CD4-positive, CD25-positive, alpha-beta regulatory T cell (primary cell): Measurements from ENCODE around the gene DCLK2. TPM values are rescaled to one million over a fixed set of nuclear protein-coding genes. Genes with fewer than 3 reads are reported as not detected.
"Not testable (repeated sequence)": the region's sequence is repeated elsewhere in the genome, so short reads cannot be mapped to it uniquely, and the experiment has no call there.

Experiments
- ATAC-seq, 2 donors: fragments of 150-1000 bp; cut with Tn5 transposase; one replicate each; pipeline ENCODE4 v1.10.0; 2021; ENCODE audit warnings: low read depth in 2 of 2, moderate number of reproducible peaks in 2 of 2, moderate library complexity in 1 of 2
- DNase-seq, 3 donors: peaks; one replicate each; pipeline versions ENCODE4 v3.0.0 to v3.0.0-alpha.2; 2012 to 2022; ENCODE audit warnings: mixed read lengths in 1 of 3
- H3K27ac ChIP-seq: one replicate; pipeline ENCODE4 v1.7.0; 2013; ENCODE audit warnings: mild to moderate bottlenecking, low read length; ENCODE audit not compliant: insufficient read depth, poor library complexity, severe bottlenecking
- H3K27me3 ChIP-seq: one replicate; pipeline ENCODE4 v1.7.0; 2013; ENCODE audit warnings: low read length; ENCODE audit not compliant: control insufficient read depth, insufficient read depth
- H3K36me3 ChIP-seq: one replicate; pipeline ENCODE4 v1.7.0; 2013; ENCODE audit warnings: mild to moderate bottlenecking, low read length, moderate library complexity; ENCODE audit not compliant: control insufficient read depth, insufficient read depth
- H3K4me1 ChIP-seq: 2 replicates; pipeline ENCODE4 v1.7.0; 2013; ENCODE audit warnings: mild to moderate bottlenecking, low read length; ENCODE audit not compliant: insufficient read depth, control insufficient read depth, poor library complexity, severe bottlenecking
- H3K4me3 ChIP-seq: one replicate; pipeline ENCODE4 v1.7.0; 2013; ENCODE audit warnings: low read depth, mild to moderate bottlenecking, low read length, moderate library complexity
- H3K9me3 ChIP-seq, 2 experiments: 1 replicate in 1 of 2; 2 replicates in 1 of 2; pipeline ENCODE4 v1.7.0; 2013; ENCODE audit warnings: low read length in 2 of 2, mild to moderate bottlenecking in 1 of 2, moderate library complexity in 1 of 2; ENCODE audit not compliant: control insufficient read depth in 2 of 2
- H3K27ac Mint-ChIP-seq, 3 donors: one replicate each; pipeline ENCODE4 v1.8.0; 2020 to 2022; ENCODE audit warnings: mild to moderate bottlenecking in 3 of 3, mixed read lengths in 3 of 3, moderate library complexity in 2 of 3
- H3K27me3 Mint-ChIP-seq: one replicate; pipeline ENCODE4 v1.8.0; 2022; ENCODE audit warnings: mild to moderate bottlenecking, mixed read lengths
- H3K36me3 Mint-ChIP-seq: one replicate; pipeline ENCODE4 v1.8.0; 2020; ENCODE audit warnings: mixed read lengths
- H3K4me1 Mint-ChIP-seq, 4 donors: one replicate each; pipeline ENCODE4 v1.8.0; 2020 to 2022; ENCODE audit warnings: mixed read lengths in 4 of 4, mild to moderate bottlenecking in 1 of 4
- H3K4me3 Mint-ChIP-seq, 4 donors: one replicate each; pipeline ENCODE4 v1.8.0; 2020 to 2022; ENCODE audit warnings: mild to moderate bottlenecking in 4 of 4, mixed read lengths in 4 of 4, moderate library complexity in 3 of 4
- H3K9me3 Mint-ChIP-seq, 7 donors: one replicate each; pipeline ENCODE4 v1.8.0; 2020 to 2022; ENCODE audit warnings: mixed read lengths in 7 of 7, mild to moderate bottlenecking in 3 of 7, moderate library complexity in 2 of 7
- polyA plus RNA-seq, 4 donors: library from polyadenylated mRNA; unstranded; fragments of 300-500 nt; fragmentation: Illumina TruSeq; gene quantifications; one replicate each; pipeline ENCODE4 v1.2.3, GENCODE V29; 2021
- total RNA-seq: library from RNA; stranded (reverse); gene quantifications from one replicate; pipeline ENCODE4 v1.2.3, GENCODE V29; 2022

DCLK2 gene
- total and polyA plus RNA-seq, 5 donors from 2014 or later: 0.12 TPM; not detected in 4

DNA sequence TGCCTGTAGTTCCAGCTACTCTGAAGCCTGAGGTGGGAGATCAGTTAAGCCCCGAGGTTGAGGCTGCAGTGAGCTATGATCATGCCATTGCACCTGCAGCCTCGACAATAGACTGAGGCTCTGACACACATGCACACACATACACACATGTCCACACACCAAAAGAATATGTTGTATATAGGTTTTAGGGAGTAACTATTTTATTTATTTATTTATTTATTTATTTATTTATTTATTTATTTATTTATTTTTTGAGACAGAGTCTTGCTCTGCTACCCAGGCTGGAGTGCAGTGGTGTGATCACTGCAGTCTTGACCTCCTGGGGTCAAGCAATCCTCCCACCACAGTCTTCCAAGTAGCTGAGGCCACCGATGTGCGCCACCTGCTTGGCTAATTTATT lies 78.3 kb downstream of the DCLK2 start:
- Histone ChIP-seq H3K4me3 (no peak overlapping the region), H3K27ac (no peak overlapping the region), H3K36me3 (no peaks in the 10 kb centered on the region), H3K27me3 (no peaks in the 10 kb centered on the region), H3K9me3 (no peaks in the 10 kb centered on the region), H3K4me1 (no peaks in the 10 kb centered on the region)
- no peak overlapping the region for H3K27ac Mint-ChIP-seq
- H3K4me3 Mint-ChIP-seq: no peak overlapping the region
- ATAC-seq (no peak), DNase-seq (no peak)
- peaks cover 0 to 3% (median 0%) of the 10 kb centered on the region in 7 donors for H3K9me3 Mint-ChIP-seq
- H3K36me3 Mint-ChIP-seq: no peaks in the 10 kb centered on the region
- H3K4me1 Mint-ChIP-seq: peaks cover 0 to 2% (median 0%) of the 10 kb centered on the region in 4 donors
- H3K27me3 Mint-ChIP-seq: no peaks in the 10 kb centered on the region

DNA sequence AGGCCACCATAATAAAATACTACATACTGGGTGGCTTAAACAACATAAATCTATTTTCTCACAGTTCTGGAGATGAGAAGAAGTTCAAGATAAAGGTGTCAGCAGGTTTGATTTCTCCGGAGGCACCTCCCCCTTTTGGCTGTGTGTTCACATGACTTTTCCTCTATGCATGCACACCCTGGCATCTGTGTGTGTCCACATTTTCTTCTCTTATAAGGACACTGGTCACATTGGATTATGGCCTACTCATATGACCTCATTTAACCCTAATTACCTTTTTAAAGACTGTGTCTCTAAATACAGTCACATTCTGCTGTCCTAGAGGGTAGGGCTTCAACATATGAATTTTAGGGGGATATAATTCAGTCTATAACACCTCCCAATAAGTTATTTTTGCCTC lies 79.8 kb downstream of the DCLK2 start:
- no peaks in the 10 kb centered on the region for H3K36me3 Mint-ChIP-seq
- H3K4me1 Mint-ChIP-seq: no peaks in the 10 kb centered on the region
- no peaks in the 10 kb centered on the region for H3K27me3 ChIP-seq
- no peaks in the 10 kb centered on the region for H3K27me3 Mint-ChIP-seq
- H3K4me3 ChIP-seq: no peak overlapping the region
- ATAC-seq (no peak), DNase-seq (no peak)
- no peaks in the 10 kb centered on the region for H3K9me3 ChIP-seq
- no peaks in the 10 kb centered on the region for H3K4me1 ChIP-seq
- no peak overlapping the region for H3K27ac Mint-ChIP-seq
- peaks cover 0 to 3% (median 0%) of the 10 kb centered on the region in 7 donors for H3K9me3 Mint-ChIP-seq
- no peak overlapping the region for H3K27ac ChIP-seq
- H3K36me3 ChIP-seq: no peaks in the 10 kb centered on the region
- no peak overlapping the region for H3K4me3 Mint-ChIP-seq

DNA sequence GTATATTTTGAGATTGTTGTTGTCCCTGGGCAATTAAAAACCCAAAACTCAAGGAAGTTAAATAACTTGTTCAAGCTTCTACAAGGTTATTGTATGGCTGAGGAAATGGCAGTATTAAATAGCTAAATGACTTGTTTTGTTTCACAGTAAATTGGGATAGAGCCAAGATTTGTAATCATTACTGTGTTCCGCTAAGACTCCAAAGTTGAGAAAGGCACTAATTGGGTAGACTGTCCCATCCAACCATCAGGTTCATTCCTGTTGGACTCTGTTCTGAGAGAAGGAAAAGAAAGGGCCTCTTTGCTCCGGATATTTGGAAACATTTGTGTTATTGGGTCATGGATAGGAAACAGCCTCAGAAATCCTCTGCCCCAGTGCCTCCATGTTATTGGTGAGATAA lies 82.2 kb downstream of the DCLK2 start:
- no peak overlapping the region for H3K4me3 Mint-ChIP-seq
- Histone ChIP-seq H3K27me3 (no peaks in the 10 kb centered on the region), H3K4me3 (no peak overlapping the region), H3K4me1 (no peaks in the 10 kb centered on the region), H3K9me3 (no peaks in the 10 kb centered on the region), H3K27ac (no peak overlapping the region), H3K36me3 (no peaks in the 10 kb centered on the region)
- H3K27ac Mint-ChIP-seq: no peak overlapping the region
- no peaks in the 10 kb centered on the region for H3K36me3 Mint-ChIP-seq
- peaks cover 0 to 3% (median 0%) of the 10 kb centered on the region in 7 donors for H3K9me3 Mint-ChIP-seq
- H3K4me1 Mint-ChIP-seq: no peaks in the 10 kb centered on the region
- H3K27me3 Mint-ChIP-seq: no peaks in the 10 kb centered on the region
- no peak for DNase-seq
- no peak for ATAC-seq

DNA sequence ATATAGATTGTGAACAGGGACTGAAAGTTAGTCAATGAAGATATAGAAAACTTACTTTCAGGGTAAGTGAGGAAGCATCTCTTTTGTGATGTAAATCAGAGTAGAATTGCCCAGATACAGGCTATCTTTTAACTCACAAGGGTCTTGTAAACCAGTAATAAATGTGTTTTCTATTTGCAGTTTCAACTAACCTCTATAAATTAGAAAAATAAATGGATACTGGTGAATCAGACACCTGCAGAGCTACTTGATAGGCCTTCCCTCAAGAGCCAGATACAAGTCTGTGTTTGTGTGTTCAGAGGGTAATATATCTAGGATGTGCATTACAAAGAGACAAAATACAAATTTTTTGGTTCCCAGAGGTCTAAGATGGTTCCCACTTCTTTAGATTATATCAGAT lies 82.9 kb downstream of the DCLK2 start:
- no peak overlapping the region for H3K4me3 Mint-ChIP-seq

DNA sequence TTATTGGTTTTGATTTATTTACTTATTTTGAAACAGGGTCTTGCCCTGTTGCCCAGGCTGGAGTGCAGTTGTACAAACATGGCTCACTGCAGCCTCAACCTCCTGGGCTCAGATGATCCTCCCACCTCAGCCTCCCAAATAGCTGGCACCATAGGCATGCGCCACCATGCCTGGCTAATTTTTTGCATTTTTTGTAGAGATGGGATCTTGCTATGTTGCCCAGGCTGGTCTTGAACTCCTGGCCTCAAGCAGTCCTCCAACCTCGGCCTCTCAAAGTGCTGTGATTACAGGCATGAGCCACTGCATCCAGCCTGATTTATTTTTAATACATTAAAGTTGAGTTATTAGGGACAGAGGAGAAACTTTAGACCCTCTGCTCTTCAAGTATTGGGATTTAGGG lies 83.8 kb downstream of the DCLK2 start:
- not testable (repeated sequence) for H3K4me3 Mint-ChIP-seq, H3K36me3 Mint-ChIP-seq, H3K9me3 Mint-ChIP-seq, DNase-seq, H3K27me3 Mint-ChIP-seq, H3K27ac Mint-ChIP-seq, H3K27ac ChIP-seq, H3K4me1 Mint-ChIP-seq, H3K4me3 ChIP-seq, ATAC-seq, H3K4me1 ChIP-seq, H3K9me3 ChIP-seq, H3K27me3 ChIP-seq, H3K36me3 ChIP-seq

More for the DNA sequence above, 82.9 kb downstream of the DCLK2 start:
- Mint-ChIP-seq H3K9me3 (peaks cover 0 to 2% (median 0%) of the 10 kb centered on the region in 7 donors), H3K4me1 (no peaks in the 10 kb centered on the region), H3K27ac (no peak overlapping the region), H3K27me3 (no peaks in the 10 kb centered on the region), H3K36me3 (no peaks in the 10 kb centered on the region)
- no peaks in the 10 kb centered on the region for H3K4me1 ChIP-seq
- H3K36me3 ChIP-seq: no peaks in the 10 kb centered on the region
- H3K9me3 ChIP-seq: no peaks in the 10 kb centered on the region
- no peak overlapping the region for H3K4me3 ChIP-seq
- DNase-seq: no peak
- ATAC-seq: no peak
- no peaks in the 10 kb centered on the region for H3K27me3 ChIP-seq
- no peak overlapping the region for H3K27ac ChIP-seq

DNA sequence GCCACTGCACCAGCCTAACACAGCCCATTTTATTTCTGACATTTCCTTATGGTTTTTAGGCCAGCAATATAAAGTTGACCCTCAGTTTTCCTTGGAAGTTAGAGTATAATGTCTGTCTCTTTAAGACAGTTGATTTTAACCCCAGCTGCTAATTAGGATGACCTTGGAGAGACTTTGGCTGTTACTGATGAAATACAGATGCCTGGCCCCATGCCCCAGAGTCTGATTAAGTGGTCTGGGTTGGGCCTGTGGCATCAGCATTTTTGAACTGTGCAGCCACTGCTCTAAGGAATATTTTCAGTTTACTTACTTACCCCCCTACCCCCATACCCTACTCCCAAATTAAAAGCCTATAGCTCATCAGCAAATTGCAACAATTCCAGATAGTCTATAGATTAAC lies 85.8 kb downstream of the DCLK2 start:
- peaks cover 0 to 2% (median 0%) of the 10 kb centered on the region in 7 donors for H3K9me3 Mint-ChIP-seq
- no peaks in the 10 kb centered on the region for H3K4me1 Mint-ChIP-seq
- no peaks in the 10 kb centered on the region for H3K36me3 Mint-ChIP-seq
- DNase-seq (no peak), ATAC-seq (no peak)
- H3K27me3 ChIP-seq: no peaks in the 10 kb centered on the region
- H3K36me3 ChIP-seq: no peaks in the 10 kb centered on the region
- H3K4me3 ChIP-seq: no peak overlapping the region
- no peaks in the 10 kb centered on the region for H3K9me3 ChIP-seq
- no peak overlapping the region for H3K4me3 Mint-ChIP-seq
- no peak overlapping the region for H3K27ac Mint-ChIP-seq
- H3K27ac ChIP-seq: no peak overlapping the region
- no peaks in the 10 kb centered on the region for H3K4me1 ChIP-seq
- H3K27me3 Mint-ChIP-seq: no peaks in the 10 kb centered on the region

DNA sequence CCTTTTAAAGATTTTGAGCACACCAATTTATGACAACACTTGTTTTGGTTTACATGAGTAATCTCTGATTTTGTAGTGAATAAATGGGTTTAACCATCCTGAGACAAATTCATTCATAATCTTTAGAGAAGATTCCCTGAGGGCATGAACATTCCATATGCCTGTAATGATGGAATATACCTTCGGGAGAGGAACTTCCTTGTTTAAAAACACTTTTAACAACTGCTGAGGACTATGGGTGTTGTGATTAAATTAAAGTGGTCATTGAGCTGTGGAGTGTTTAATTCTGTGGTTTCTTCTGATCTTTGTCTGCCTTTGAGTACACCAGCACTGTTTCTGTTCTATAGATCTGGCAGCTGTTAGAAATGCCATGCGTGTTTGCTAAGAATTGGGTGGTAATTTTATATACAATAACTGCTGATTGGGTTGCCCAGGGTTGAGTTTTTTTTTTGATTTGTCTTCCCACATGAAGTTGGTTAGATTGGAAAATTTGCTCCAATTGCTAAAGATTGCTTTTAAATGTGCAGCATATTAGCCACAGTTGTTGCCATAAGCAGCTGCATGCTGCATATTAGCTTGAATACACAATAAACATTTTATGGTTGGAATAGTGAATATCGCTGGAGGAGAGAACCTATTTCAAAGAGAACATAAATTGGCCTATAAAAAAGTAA lies 86.8 kb downstream of the DCLK2 start:
- Mint-ChIP-seq H3K27me3 (no peaks in the 10 kb centered on the region), H3K27ac (no peak overlapping the region), H3K4me1 (no peaks in the 10 kb centered on the region), H3K36me3 (no peaks in the 10 kb centered on the region), H3K4me3 (no peak overlapping the region), H3K9me3 (peaks cover 0 to 2% (median 0%) of the 10 kb centered on the region in 7 donors)
- Histone ChIP-seq H3K4me1 (no peaks in the 10 kb centered on the region), H3K36me3 (no peaks in the 10 kb centered on the region), H3K9me3 (no peaks in the 10 kb centered on the region), H3K27me3 (no peaks in the 10 kb centered on the region), H3K4me3 (no peak overlapping the region), H3K27ac (no peak overlapping the region)
- DNase-seq (no peak), ATAC-seq (no peak)

DNA sequence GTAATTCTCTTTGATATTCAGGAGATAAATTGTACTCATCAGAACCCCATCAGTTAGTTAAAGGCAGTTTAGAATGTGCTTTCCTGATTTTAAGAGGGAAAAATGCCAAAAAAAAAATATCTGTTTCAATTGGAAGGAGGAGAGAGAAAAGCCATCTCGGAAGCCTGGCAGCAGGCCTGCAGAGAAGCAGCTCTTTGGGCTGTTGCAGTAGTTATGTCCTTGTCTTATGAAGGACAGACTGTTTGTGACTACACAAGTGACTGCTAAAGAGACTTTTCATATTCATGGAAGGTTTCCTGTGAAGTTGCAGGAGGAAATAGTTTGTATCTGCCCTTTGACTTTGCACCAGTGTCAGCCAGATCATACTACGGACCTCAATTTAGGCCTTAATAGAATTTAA lies 88.8 kb downstream of the DCLK2 start:
- Mint-ChIP-seq H3K27me3 (no peaks in the 10 kb centered on the region), H3K4me1 (no peaks in the 10 kb centered on the region), H3K27ac (no peak overlapping the region), H3K36me3 (no peaks in the 10 kb centered on the region), H3K4me3 (no peak overlapping the region), H3K9me3 (peaks cover 0 to 2% (median 0%) of the 10 kb centered on the region in 7 donors)
- Histone ChIP-seq H3K27ac (no peak overlapping the region), H3K36me3 (no peaks in the 10 kb centered on the region), H3K27me3 (no peaks in the 10 kb centered on the region), H3K4me3 (no peak overlapping the region), H3K9me3 (no peaks in the 10 kb centered on the region), H3K4me1 (no peaks in the 10 kb centered on the region)
- ATAC-seq (no peak), DNase-seq (no peak)
